BJ (cell line): ENCODE measurements around the gene FGD4. TPM values are rescaled to one million over a fixed set of nuclear protein-coding genes. Genes with fewer than 3 reads are reported as not detected.

Source experiments
- CTCF ChIA-PET: fragments of 350-600 bp; formaldehyde crosslinking; extraction: SDS; loops from one replicate; lab custom pipeline; 2021; ENCODE audit warnings: antibody characterized with exemption, inconsistent platforms; lab: Yijun Ruan, JAX
- POLR2A ChIA-PET: fragments of 300-600 bp; sonication (Branson Sonifier 250); formaldehyde crosslinking; extraction: SDS; loops from one replicate; lab custom pipeline; 2021; ENCODE audit warnings: antibody characterized with exemption; lab: Charles Lee
- DNase-seq: peaks from one replicate; pipeline ENCODE4 v3.0.0-alpha.2; 2011; ENCODE audit warnings: low read depth
- H3K27me3 ChIP-seq: 2 replicates; pipeline ENCODE4 v1.6.0; 2011; ENCODE audit warnings: low read length; ENCODE audit not compliant: control insufficient read depth, insufficient read depth
- H3K36me3 ChIP-seq: 2 replicates; pipeline ENCODE4 v1.5.1; 2011; ENCODE audit warnings: low read length; ENCODE audit not compliant: control insufficient read depth, insufficient read depth
- H3K4me3 ChIP-seq: 2 replicates; pipeline ENCODE4 v1.5.1; 2011; ENCODE audit warnings: low read depth, mild to moderate bottlenecking, control low read depth, low read length
- polyA minus RNA-seq: library from RNA; depleted of rRNA, polyadenylated mRNA; stranded (reverse); fragments of >200 nt; gene quantifications from 2 replicates; pipeline ENCODE4 v1.2.3, GENCODE V29; 2011; rRNA and poly(A)+ RNA removed
- polyA plus RNA-seq: library from polyadenylated mRNA; depleted of rRNA; stranded (reverse); fragments of >200 nt; gene quantifications from 2 replicates; pipeline ENCODE4 v1.2.3, GENCODE V29; 2011; rRNA removed
- TF ChIP-seq, protein P1 (sequence below): IDR thresholded peaks from 2 replicates; pipeline ENCODE4 v1.5.1; 2011; ENCODE audit warnings: low read depth, mild to moderate bottlenecking, control low read depth, inconsistent platforms, low read length, moderate library complexity; ENCODE audit not compliant: insufficient read depth

The FGD4 gene
- polyA plus RNA-seq (11.1 and 14.8 TPM in 2 replicates), polyA minus RNA-seq (23.3 and 24.5 TPM in 2 replicates)

GRCh38 chr12:32399370-32400113 lies at the start of gene FGD4:
Gene FGD4, plus strand, starts transcription at chr12:32399558.
- POLR2A ChIA-PET = no interaction called here
- peaks cover 7% of the 10 kb centered on the region for H3K27me3 ChIP-seq
- CTCF ChIA-PET = interaction anchor here (0.7 to 1.7 kb wide), 3 partner anchors 9 to 56 kb away, joined by 3 to 4 read pairs (median 3); no protein-coding TSS in a partner anchor
- H3K36me3 ChIP-seq = no peaks in the 10 kb centered on the region
- no peak for DNase-seq
- TF ChIP-seq, protein P1, sequence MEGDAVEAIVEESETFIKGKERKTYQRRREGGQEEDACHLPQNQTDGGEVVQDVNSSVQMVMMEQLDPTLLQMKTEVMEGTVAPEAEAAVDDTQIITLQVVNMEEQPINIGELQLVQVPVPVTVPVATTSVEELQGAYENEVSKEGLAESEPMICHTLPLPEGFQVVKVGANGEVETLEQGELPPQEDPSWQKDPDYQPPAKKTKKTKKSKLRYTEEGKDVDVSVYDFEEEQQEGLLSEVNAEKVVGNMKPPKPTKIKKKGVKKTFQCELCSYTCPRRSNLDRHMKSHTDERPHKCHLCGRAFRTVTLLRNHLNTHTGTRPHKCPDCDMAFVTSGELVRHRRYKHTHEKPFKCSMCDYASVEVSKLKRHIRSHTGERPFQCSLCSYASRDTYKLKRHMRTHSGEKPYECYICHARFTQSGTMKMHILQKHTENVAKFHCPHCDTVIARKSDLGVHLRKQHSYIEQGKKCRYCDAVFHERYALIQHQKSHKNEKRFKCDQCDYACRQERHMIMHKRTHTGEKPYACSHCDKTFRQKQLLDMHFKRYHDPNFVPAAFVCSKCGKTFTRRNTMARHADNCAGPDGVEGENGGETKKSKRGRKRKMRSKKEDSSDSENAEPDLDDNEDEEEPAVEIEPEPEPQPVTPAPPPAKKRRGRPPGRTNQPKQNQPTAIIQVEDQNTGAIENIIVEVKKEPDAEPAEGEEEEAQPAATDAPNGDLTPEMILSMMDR = peak; percentile 51
- peak within 1 kb of the TSS; percentile 67 for H3K4me3 ChIP-seq

DNA sequence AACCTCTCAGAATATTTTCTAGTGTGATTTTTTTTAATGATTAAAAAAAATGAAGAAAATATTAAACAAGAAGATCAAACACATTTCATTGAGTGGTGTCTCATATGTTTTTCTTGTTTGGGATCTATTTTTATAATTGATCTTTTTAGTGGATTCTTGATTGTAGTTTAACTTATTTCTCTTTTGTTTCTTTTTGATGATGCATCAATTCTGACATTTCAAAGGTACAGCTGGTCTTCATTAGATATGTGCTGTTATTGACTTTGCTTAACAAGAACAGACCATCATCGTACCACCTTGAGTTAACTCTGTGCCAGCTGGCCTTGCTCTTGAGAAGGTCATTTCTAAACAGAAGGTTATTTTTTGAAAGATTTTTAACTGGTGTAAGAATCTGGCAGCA lies 45.8 kb upstream of the FGD4 start:
- ChIA-PET CTCF (interaction anchor here (0.6 to 1.5 kb wide), 2 partner anchors 12 to 666 kb away, joined by 3 read pairs; no protein-coding TSS in a partner anchor), POLR2A (no interaction called here)
- TF ChIP-seq, protein P1 = no peak
- no peak for DNase-seq
- Histone ChIP-seq H3K36me3 (peaks cover 4% of the 10 kb centered on the region; the same call in 1 of the 2 replicates), H3K4me3 (no peak overlapping the region), H3K27me3 (no peaks in the 10 kb centered on the region)

DNA sequence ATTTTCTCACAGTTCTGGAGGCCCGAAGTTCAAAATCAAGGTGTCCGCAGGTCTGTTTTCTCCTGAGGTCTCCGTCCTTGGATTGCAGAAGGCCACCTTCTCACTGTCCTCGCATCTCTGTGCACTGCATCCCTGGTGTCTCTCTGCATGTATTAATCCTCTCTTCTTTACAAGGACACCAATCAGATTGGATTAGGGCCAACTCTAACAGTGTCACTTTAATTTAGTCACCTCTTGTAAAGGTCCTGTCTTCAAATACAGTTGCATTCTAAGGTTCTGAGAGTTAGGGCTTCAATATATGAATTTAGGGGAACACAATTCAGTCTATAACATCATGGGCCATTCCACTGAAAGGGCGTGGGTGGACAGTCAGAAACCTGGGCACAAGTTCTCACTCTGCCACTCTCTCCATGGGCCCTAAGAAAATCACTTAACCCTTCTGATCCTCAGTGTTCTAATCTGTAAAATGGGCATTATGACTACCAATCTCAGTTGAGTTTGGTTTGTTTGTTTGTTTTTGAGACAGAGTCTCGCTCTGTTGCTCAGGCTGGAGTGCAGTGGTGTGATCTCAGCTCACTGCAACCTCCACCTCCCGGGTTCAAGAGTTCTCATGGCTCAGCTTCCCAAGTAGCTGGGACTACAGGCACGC lies 41.6 kb upstream of the FGD4 start:
- ChIA-PET POLR2A (no interaction called here), CTCF (interaction anchor here (0.8 to 1.0 kb wide), 2 partner anchors 8 to 315 kb away, joined by 3 to 4 read pairs; no protein-coding TSS in a partner anchor)
- DNase-seq = no peak
- Histone ChIP-seq H3K27me3 (no peaks in the 10 kb centered on the region), H3K36me3 (0 out of 2 replicates have a peak, but pooled peaks cover 2% of the 10 kb centered on the region), H3K4me3 (no peak overlapping the region)
- TF ChIP-seq, protein P1 = no peak

DNA sequence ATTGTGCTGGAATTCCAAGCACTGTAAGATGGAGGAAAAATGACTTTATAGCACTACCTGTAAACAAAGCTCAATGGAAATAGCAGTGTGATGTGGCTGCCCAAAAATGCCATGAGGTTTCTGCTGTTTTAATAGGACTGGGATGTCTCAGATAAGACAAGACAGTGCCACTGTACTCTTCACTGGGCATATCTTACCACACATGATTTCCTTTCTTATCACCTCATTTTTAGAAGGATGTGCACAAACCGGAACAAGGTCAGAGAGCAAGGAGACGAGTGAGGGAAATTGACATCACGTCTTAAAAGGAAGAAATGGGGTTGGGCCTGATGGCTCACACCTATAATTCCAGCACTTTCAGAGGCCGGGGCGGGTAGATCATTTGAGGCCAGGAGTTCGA lies 38.4 kb upstream of the FGD4 start:
- Histone ChIP-seq H3K4me3 (no peak overlapping the region), H3K27me3 (no peaks in the 10 kb centered on the region), H3K36me3 (0 out of 2 replicates have a peak, but pooled peaks cover 2% of the 10 kb centered on the region)
- no peak for DNase-seq
- TF ChIP-seq, protein P1 = no peak
- POLR2A ChIA-PET = no interaction called here
- CTCF ChIA-PET = no interaction called here

DNA sequence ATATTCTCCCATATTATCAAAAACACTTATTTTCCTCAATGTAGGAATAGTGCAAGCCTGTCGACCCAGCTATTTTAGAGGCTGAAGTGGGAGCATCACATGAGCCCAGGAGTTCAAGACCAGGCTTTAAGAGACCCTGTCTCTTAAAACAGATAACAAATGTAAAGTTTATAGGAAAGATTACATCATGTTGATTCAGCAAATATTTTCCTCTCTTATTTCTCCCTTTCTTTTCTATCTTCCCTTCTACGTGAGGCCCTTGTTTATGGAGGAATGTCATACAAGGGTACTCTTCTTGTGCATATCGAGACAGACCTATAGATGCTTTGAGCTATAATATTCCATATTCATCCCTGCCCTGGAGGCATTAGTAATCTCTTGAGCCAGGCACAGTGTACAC lies 36.5 kb upstream of the FGD4 start:
- POLR2A ChIA-PET = no interaction called here
- H3K4me3 ChIP-seq = no peak overlapping the region
- CTCF ChIA-PET = interaction anchor here (0.7 kb wide), 1 partner anchor 310 kb away, joined by 3 read pairs; no protein-coding TSS in a partner anchor
- peaks cover 3% of the 10 kb centered on the region; the same call in 1 of the 2 replicates for H3K36me3 ChIP-seq
- TF ChIP-seq, protein P1 = no peak
- no peaks in the 10 kb centered on the region for H3K27me3 ChIP-seq
- no peak for DNase-seq
